ENCODE measurements around the gene SMAD4.

The SMAD4 gene

GRCh38 chr18:51007790-51008139 is 22.2 kb upstream of the SMAD4 start:
- H3K36me3 Mint-ChIP-seq (ENCODE audit: insufficient read depth), result no peaks in the 10 kb centered on the region
- no peak for ATAC-seq (replicated peaks)
- H3K4me1 Mint-ChIP-seq (ENCODE audit: low read depth in 2 of 2), result no peaks in the 10 kb centered on the region
- DNase-seq, result no peak
- no peak overlapping the region for H3K4me3 Mint-ChIP-seq
- H3K27ac Mint-ChIP-seq, result no peak overlapping the region
- no peaks in the 10 kb centered on the region for H3K27me3 Mint-ChIP-seq
- H3K9me3 Mint-ChIP-seq, result no peaks in the 10 kb centered on the region

- H3K4me1 Mint-ChIP-seq (ENCODE audit: low read depth in 2 of 2), result no peaks in the 10 kb centered on the region
- H3K27me3 Mint-ChIP-seq, result no peaks in the 10 kb centered on the region
- ATAC-seq (replicated peaks), result no peak
- DNase-seq, result no peak
- H3K4me3 Mint-ChIP-seq, result no peak overlapping the region
- H3K36me3 Mint-ChIP-seq (ENCODE audit: insufficient read depth), result no peaks in the 10 kb centered on the region
- no peaks in the 10 kb centered on the region for H3K9me3 Mint-ChIP-seq
- no peak overlapping the region for H3K27ac Mint-ChIP-seq
Measured at GRCh38 chr18:51009072-51009471, 20.9 kb upstream of the SMAD4 start.

GRCh38 chr18:51010218-51010617 is 19.8 kb upstream of the SMAD4 start:
- no peaks in the 10 kb centered on the region for H3K36me3 Mint-ChIP-seq (ENCODE audit: insufficient read depth)
- no peaks in the 10 kb centered on the region for H3K4me1 Mint-ChIP-seq (ENCODE audit: low read depth in 2 of 2)
- H3K27me3 Mint-ChIP-seq, result no peaks in the 10 kb centered on the region
- ATAC-seq (replicated peaks) (no peak), DNase-seq (no peak)
- no peaks in the 10 kb centered on the region for H3K9me3 Mint-ChIP-seq
- no peak overlapping the region for H3K27ac Mint-ChIP-seq
- no peak overlapping the region for H3K4me3 Mint-ChIP-seq

- DNase-seq (no peak), ATAC-seq (replicated peaks) (no peak)
- H3K9me3 Mint-ChIP-seq, result no peaks in the 10 kb centered on the region
- no peaks in the 10 kb centered on the region for H3K4me1 Mint-ChIP-seq (ENCODE audit: low read depth in 2 of 2)
- no peak overlapping the region for H3K4me3 Mint-ChIP-seq
- H3K36me3 Mint-ChIP-seq (ENCODE audit: insufficient read depth), result no peaks in the 10 kb centered on the region
- H3K27ac Mint-ChIP-seq, result no peak overlapping the region
- no peaks in the 10 kb centered on the region for H3K27me3 Mint-ChIP-seq
Measured at GRCh38 chr18:51011709-51012108, 18.3 kb upstream of the SMAD4 start.

GRCh38 chr18:51012441-51012840 is 17.6 kb upstream of the SMAD4 start:
- H3K36me3 Mint-ChIP-seq (ENCODE audit: insufficient read depth), result no peaks in the 10 kb centered on the region
- no peak overlapping the region for H3K27ac Mint-ChIP-seq
- ATAC-seq (replicated peaks) (no peak), DNase-seq (no peak)
- H3K4me1 Mint-ChIP-seq (ENCODE audit: low read depth in 2 of 2), result no peaks in the 10 kb centered on the region
- no peak overlapping the region for H3K4me3 Mint-ChIP-seq
- H3K27me3 Mint-ChIP-seq, result no peaks in the 10 kb centered on the region
- no peaks in the 10 kb centered on the region for H3K9me3 Mint-ChIP-seq

- no peaks in the 10 kb centered on the region for H3K27me3 Mint-ChIP-seq
- ATAC-seq (replicated peaks) (no peak), DNase-seq (no peak)
- no peaks in the 10 kb centered on the region for H3K9me3 Mint-ChIP-seq
- peaks cover 0 to 2% of the 10 kb centered on the region in 2 donors for H3K4me1 Mint-ChIP-seq (ENCODE audit: low read depth in 2 of 2)
- no peak overlapping the region for H3K4me3 Mint-ChIP-seq
- H3K36me3 Mint-ChIP-seq (ENCODE audit: insufficient read depth), result no peaks in the 10 kb centered on the region
- peak overlapping the region in 1 of 2 donors; percentile 31 for H3K27ac Mint-ChIP-seq
Measured at GRCh38 chr18:51013259-51013658, 16.8 kb upstream of the SMAD4 start.

GRCh38 chr18:51017140-51017879 is 12.7 kb upstream of the SMAD4 start:
- H3K4me3 Mint-ChIP-seq, result no peak overlapping the region
- no peak for DNase-seq
- H3K27ac Mint-ChIP-seq, result peak overlapping the region; percentile 39 to 67
- ATAC-seq (replicated peaks), result no peak
- peaks cover 0 to 2% of the 10 kb centered on the region in 2 donors for H3K4me1 Mint-ChIP-seq (ENCODE audit: low read depth in 2 of 2)
- H3K27me3 Mint-ChIP-seq, result no peaks in the 10 kb centered on the region
- H3K9me3 Mint-ChIP-seq, result no peaks in the 10 kb centered on the region
- H3K36me3 Mint-ChIP-seq (ENCODE audit: insufficient read depth), result no peaks in the 10 kb centered on the region

- Mint-ChIP-seq H3K36me3 (ENCODE audit: insufficient read depth) (no peaks in the 10 kb centered on the region), H3K27ac (no peak overlapping the region), H3K27me3 (no peaks in the 10 kb centered on the region), H3K4me3 (no peak overlapping the region), H3K9me3 (no peaks in the 10 kb centered on the region), H3K4me1 (ENCODE audit: low read depth in 2 of 2) (peaks cover 0 to 2% of the 10 kb centered on the region in 2 donors)
- no peak for DNase-seq
- no peak for ATAC-seq (replicated peaks)
Measured at GRCh38 chr18:51020536-51020935, 9.5 kb upstream of the SMAD4 start.

- no peaks in the 10 kb centered on the region for H3K36me3 Mint-ChIP-seq (ENCODE audit: insufficient read depth)
- DNase-seq (no peak), ATAC-seq (replicated peaks) (no peak)
- no peaks in the 10 kb centered on the region for H3K27me3 Mint-ChIP-seq
- peaks cover 0 to 2% of the 10 kb centered on the region in 2 donors for H3K4me1 Mint-ChIP-seq (ENCODE audit: low read depth in 2 of 2)
- no peaks in the 10 kb centered on the region for H3K9me3 Mint-ChIP-seq
- H3K27ac Mint-ChIP-seq, result no peak overlapping the region
- no peak overlapping the region for H3K4me3 Mint-ChIP-seq
Measured at GRCh38 chr18:51021226-51021965, 8.6 kb upstream of the SMAD4 start.

- no peak for ATAC-seq (replicated peaks)
- no peak overlapping the region for H3K27ac Mint-ChIP-seq
- H3K36me3 Mint-ChIP-seq (ENCODE audit: insufficient read depth), result peaks cover 10% of the 10 kb centered on the region
- peaks cover 18 to 20% of the 10 kb centered on the region in 2 donors for H3K4me1 Mint-ChIP-seq (ENCODE audit: low read depth in 2 of 2)
- no peaks in the 10 kb centered on the region for H3K27me3 Mint-ChIP-seq
- H3K9me3 Mint-ChIP-seq, result no peaks in the 10 kb centered on the region
- no peak for DNase-seq
- no peak overlapping the region for H3K4me3 Mint-ChIP-seq
Measured at GRCh38 chr18:51025512-51025911, 4.5 kb upstream of the SMAD4 start.

GRCh38 chr18:51028201-51028805 is 1.7 kb upstream of the SMAD4 start:
- H3K36me3 Mint-ChIP-seq (ENCODE audit: insufficient read depth), result peaks cover 30% of the 10 kb centered on the region
- H3K9me3 Mint-ChIP-seq, result no peaks in the 10 kb centered on the region
- no peaks in the 10 kb centered on the region for H3K27me3 Mint-ChIP-seq
- peak overlapping the region; percentile 99 to 100 for H3K27ac Mint-ChIP-seq
- peaks cover 29 to 40% of the 10 kb centered on the region in 2 donors for H3K4me1 Mint-ChIP-seq (ENCODE audit: low read depth in 2 of 2)
- no peak for DNase-seq
- peak overlapping the region in 1 of 2 donors; percentile 93 for H3K4me3 Mint-ChIP-seq
- no peak for ATAC-seq (replicated peaks)

- Mint-ChIP-seq H3K27ac (peak overlapping the region; percentile 99 to 100), H3K4me3 (peak overlapping the region; percentile 89 to 93), H3K9me3 (no peaks in the 10 kb centered on the region), H3K36me3 (ENCODE audit: insufficient read depth) (peaks cover 37% of the 10 kb centered on the region), H3K27me3 (no peaks in the 10 kb centered on the region), H3K4me1 (ENCODE audit: low read depth in 2 of 2) (peaks cover 32 to 49% of the 10 kb centered on the region in 2 donors)
- ATAC-seq (replicated peaks), result no peak
- no peak for DNase-seq
Measured at GRCh38 chr18:51029378-51029693, 677 bp upstream of the SMAD4 start.

- Mint-ChIP-seq H3K27ac (peak overlapping the region; percentile 99 to 100), H3K27me3 (no peaks in the 10 kb centered on the region), H3K4me3 (peak overlapping the region; percentile 84 to 96), H3K4me1 (ENCODE audit: low read depth in 2 of 2) (peaks cover 42 to 63% of the 10 kb centered on the region in 2 donors), H3K36me3 (ENCODE audit: insufficient read depth) (peaks cover 45% of the 10 kb centered on the region), H3K9me3 (no peaks in the 10 kb centered on the region)
- ATAC-seq (replicated peaks) (peak; percentile 70), DNase-seq (peak; percentile 54 to 59 (median 55))
Measured at GRCh38 chr18:51030537-51031258, 685 bp downstream of the SMAD4 start.
